Breast epithelium (tissue), 4 donors: ENCODE measurements around the gene RPL13. TPM values are rescaled to one million over a fixed set of nuclear protein-coding genes. Genes with fewer than 3 reads are reported as not detected.

Source experiments
- DNase-seq, 2 donors: peaks; one replicate each; pipeline ENCODE4 v3.0.0-alpha.2; 2019; ENCODE audit warnings: low spot score in 2 of 2
- H3K27ac ChIP-seq, 2 donors: fragments of 200-600 bp; sonication (generic) in 1 of 2; one replicate each; pipeline ENCODE4 v1.5.1; 2016 to 2019; ENCODE audit warnings: mild to moderate bottlenecking in 1 of 2
- H3K27me3 ChIP-seq, 2 donors: fragments of 200-600 bp; sonication (generic) in 1 of 2; one replicate each; pipeline versions ENCODE4 v1.5.1 to v1.6.0; 2017 to 2019; ENCODE audit warnings: control low read depth in 1 of 2, mild to moderate bottlenecking in 1 of 2
- H3K36me3 ChIP-seq: fragments of 200-600 bp; one replicate; pipeline ENCODE4 v1.5.1; 2019
- H3K4me1 ChIP-seq, 2 donors: fragments of 200-600 bp; sonication (generic); one replicate each; pipeline ENCODE4 v1.5.1; 2016 to 2019; ENCODE audit warnings: control low read depth in 1 of 2
- H3K4me3 ChIP-seq, 3 donors: fragments of 200-600 bp; sonication (generic); 1 replicate in 2 of 3; 2 replicates in 1 of 3; pipeline ENCODE4 v1.5.1; 2016 to 2019; ENCODE audit warnings: mild to moderate bottlenecking in 3 of 3, moderate library complexity in 2 of 3
- H3K9me3 ChIP-seq, 2 donors: fragments of 200-600 bp; sonication (generic) in 1 of 2; one replicate each; pipeline ENCODE4 v1.5.1; 2016 to 2019; ENCODE audit warnings: control low read depth in 1 of 2
- CTCF ChIP-seq, 3 donors: fragments of 450-650 bp; IDR thresholded peaks; one replicate each; pipeline ENCODE4 v1.5.1; 2016 to 2017; ENCODE audit warnings: antibody characterized with exemption in 3 of 3, mild to moderate bottlenecking in 3 of 3, moderate library complexity in 3 of 3
- POLR2A ChIP-seq: fragments of 450-650 bp; IDR thresholded peaks from one replicate; pipeline ENCODE4 v1.6.1; 2016; ENCODE audit warnings: antibody characterized with exemption, mild to moderate bottlenecking, moderate library complexity
- POLR2AphosphoS5 ChIP-seq, 3 donors: sonication (generic); formaldehyde crosslinking; IDR thresholded peaks; one replicate each; pipeline ENCODE4 v1.6.1; 2017; ENCODE audit warnings: antibody characterized with exemption in 3 of 3
- intact Hi-C: fragments of 100-400 bp; cut with DNase I; formaldehyde crosslinking; loops from one replicate; pipeline ENCODE4 v1.15.1; 2023; ENCODE audit warnings: low total_unique reads
- total RNA-seq, 3 donors: library from RNA; depleted of rRNA; stranded (reverse); fragments of >200 nt; gene quantifications; one replicate each; pipeline ENCODE4 v1.1.0, GENCODE V29; 2016

The RPL13 gene
- total RNA-seq, 3 donors from 2014 or later: 5,075 to 6,295 (median 5,484) TPM

- peaks cover 8 to 12% of the 10 kb centered on the region in 2 donors for H3K4me1 ChIP-seq
- H3K4me3 ChIP-seq: no peak overlapping the region
- no peak for DNase-seq
- no peak for TF ChIP-seq CTCF (IDR thresholded peaks at IDR 0.05)
- TF ChIP-seq POLR2A: no peak
- no peak for TF ChIP-seq POLR2AphosphoS5 (IDR thresholded peaks at IDR 0.05)
- H3K27me3 ChIP-seq: peaks cover 13 to 58% of the 10 kb centered on the region in 2 donors
- H3K36me3 ChIP-seq: no peaks in the 10 kb centered on the region
- H3K9me3 ChIP-seq: no peaks in the 10 kb centered on the region
- intact Hi-C loops: no loop called here
- H3K27ac ChIP-seq: no peak overlapping the region
Measured at GRCh38 chr16:89571636-89572035, 11.2 kb downstream of the RPL13 start.

- TF ChIP-seq POLR2AphosphoS5 (IDR thresholded peaks at IDR 0.05) (no peak), CTCF (IDR thresholded peaks at IDR 0.05) (no peak), POLR2A (no peak)
- Histone ChIP-seq H3K36me3 (no peaks in the 10 kb centered on the region), H3K4me3 (no peak overlapping the region), H3K27ac (no peak overlapping the region), H3K9me3 (no peaks in the 10 kb centered on the region), H3K27me3 (peaks cover 13 to 59% of the 10 kb centered on the region in 2 donors), H3K4me1 (peaks cover 8 to 12% of the 10 kb centered on the region in 2 donors)
- DNase-seq: no peak
- intact Hi-C loops: no loop called here
Measured at GRCh38 chr16:89572073-89572484, 11.6 kb downstream of the RPL13 start.

- H3K27me3 ChIP-seq: peaks cover 13 to 59% of the 10 kb centered on the region in 2 donors
- H3K36me3 ChIP-seq: no peaks in the 10 kb centered on the region
- intact Hi-C loops: no loop called here
- no peaks in the 10 kb centered on the region for H3K9me3 ChIP-seq
- no peak overlapping the region for H3K27ac ChIP-seq
- TF ChIP-seq CTCF (IDR thresholded peaks at IDR 0.05): no peak
- no peak for TF ChIP-seq POLR2AphosphoS5 (IDR thresholded peaks at IDR 0.05)
- no peak for TF ChIP-seq POLR2A
- no peak overlapping the region for H3K4me3 ChIP-seq
- H3K4me1 ChIP-seq: peaks cover 8 to 12% of the 10 kb centered on the region in 2 donors
- DNase-seq: no peak
Measured at GRCh38 chr16:89572485-89573205, 12.2 kb downstream of the RPL13 start.

- peak overlapping the region; percentile 6 to 65 (median 41) for H3K4me3 ChIP-seq
- H3K9me3 ChIP-seq: no peaks in the 10 kb centered on the region
Measured at GRCh38 chr16:89573826-89574680, 13.6 kb downstream of the RPL13 start.

More at GRCh38 chr16:89573826-89574680, 13.6 kb downstream of the RPL13 start:
- no peak for DNase-seq
- H3K27me3 ChIP-seq: peaks cover 13 to 57% of the 10 kb centered on the region in 2 donors
- peaks cover 8 to 12% of the 10 kb centered on the region in 2 donors for H3K4me1 ChIP-seq
- H3K27ac ChIP-seq: no peak overlapping the region
- no peaks in the 10 kb centered on the region for H3K36me3 ChIP-seq
- intact Hi-C loops: no loop called here
- TF ChIP-seq POLR2AphosphoS5 (IDR thresholded peaks at IDR 0.05): no peak
- TF ChIP-seq CTCF (IDR thresholded peaks at IDR 0.05): no peak
- TF ChIP-seq POLR2A: no peak
